ENCODE measurements around the gene FRMPD4. TPM values are rescaled to one million over a fixed set of nuclear protein-coding genes. Genes with fewer than 3 reads are reported as not detected.

FRMPD4 gene
- total and polyA plus RNA-seq, 2 experiments from 2014 or later: 0.19 to 0.80 TPM

DNA sequence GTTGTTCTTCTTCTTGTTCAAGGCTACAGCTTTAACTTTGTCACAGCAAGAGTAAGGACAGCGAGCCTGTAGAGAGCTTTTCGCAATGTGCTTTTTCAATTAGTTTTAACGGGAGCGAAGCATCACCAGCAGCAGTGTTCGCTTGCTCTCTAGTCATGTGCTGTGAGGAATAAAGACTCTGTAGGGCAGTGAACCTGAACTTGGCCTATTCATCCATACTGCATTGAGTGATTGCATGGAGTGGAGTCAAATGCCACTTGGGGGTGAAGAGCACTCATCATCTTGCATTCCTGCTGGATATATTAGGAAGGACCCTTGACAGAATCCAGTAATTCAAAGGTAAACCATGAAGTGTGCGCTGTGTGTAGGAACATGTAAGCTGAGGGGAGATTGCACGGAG is 240.0 kb downstream of the FRMPD4 start (continued):
- TF ChIP-seq, protein P1, sequence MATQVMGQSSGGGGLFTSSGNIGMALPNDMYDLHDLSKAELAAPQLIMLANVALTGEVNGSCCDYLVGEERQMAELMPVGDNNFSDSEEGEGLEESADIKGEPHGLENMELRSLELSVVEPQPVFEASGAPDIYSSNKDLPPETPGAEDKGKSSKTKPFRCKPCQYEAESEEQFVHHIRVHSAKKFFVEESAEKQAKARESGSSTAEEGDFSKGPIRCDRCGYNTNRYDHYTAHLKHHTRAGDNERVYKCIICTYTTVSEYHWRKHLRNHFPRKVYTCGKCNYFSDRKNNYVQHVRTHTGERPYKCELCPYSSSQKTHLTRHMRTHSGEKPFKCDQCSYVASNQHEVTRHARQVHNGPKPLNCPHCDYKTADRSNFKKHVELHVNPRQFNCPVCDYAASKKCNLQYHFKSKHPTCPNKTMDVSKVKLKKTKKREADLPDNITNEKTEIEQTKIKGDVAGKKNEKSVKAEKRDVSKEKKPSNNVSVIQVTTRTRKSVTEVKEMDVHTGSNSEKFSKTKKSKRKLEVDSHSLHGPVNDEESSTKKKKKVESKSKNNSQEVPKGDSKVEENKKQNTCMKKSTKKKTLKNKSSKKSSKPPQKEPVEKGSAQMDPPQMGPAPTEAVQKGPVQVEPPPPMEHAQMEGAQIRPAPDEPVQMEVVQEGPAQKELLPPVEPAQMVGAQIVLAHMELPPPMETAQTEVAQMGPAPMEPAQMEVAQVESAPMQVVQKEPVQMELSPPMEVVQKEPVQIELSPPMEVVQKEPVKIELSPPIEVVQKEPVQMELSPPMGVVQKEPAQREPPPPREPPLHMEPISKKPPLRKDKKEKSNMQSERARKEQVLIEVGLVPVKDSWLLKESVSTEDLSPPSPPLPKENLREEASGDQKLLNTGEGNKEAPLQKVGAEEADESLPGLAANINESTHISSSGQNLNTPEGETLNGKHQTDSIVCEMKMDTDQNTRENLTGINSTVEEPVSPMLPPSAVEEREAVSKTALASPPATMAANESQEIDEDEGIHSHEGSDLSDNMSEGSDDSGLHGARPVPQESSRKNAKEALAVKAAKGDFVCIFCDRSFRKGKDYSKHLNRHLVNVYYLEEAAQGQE (IDR thresholded peaks at IDR 0.05; ENCODE audit: unreplicated experiment): no peak
- TF ChIP-seq EZH2phosphoT487 (IDR thresholded peaks at IDR 0.05; ENCODE audit: unreplicated experiment): no peak

DNA sequence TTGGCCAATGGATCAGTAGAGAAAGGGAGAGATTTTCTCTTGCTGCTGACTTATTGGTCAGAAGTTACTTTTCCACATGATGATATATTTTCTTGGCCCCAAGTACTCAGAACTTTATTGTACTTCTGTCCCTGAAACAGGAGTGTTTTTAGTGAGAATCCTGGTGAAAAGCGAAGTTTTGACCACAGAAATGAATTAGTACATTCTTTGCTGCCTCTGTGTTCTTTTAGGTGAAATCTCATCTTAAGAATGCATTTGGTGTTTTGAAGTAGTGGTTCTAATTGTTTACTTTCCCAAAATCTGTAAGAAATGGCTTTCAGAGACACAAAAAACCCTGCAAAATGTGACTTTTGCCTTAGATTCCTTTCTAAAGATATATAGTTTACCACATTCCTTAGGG is 240.4 kb downstream of the FRMPD4 start:
- ATAC-seq: no peak
- H3K36me3 Mint-ChIP-seq (ENCODE audit: low read depth): no peaks in the 10 kb centered on the region

More for the DNA sequence above, 240.4 kb downstream of the FRMPD4 start:
- Histone ChIP-seq H3K36me3 (ENCODE audit: insufficient read depth) (no peaks in the 10 kb centered on the region), H3K27ac (ENCODE audit: low read depth) (no peak overlapping the region), H3F3A (replicated peaks; ENCODE audit: low read depth) (no peaks in the 10 kb centered on the region), H3K4me1 (ENCODE audit: insufficient read depth) (no peaks in the 10 kb centered on the region), H3K4me3 (no peak overlapping the region), H3K9me2 (ENCODE audit: insufficient read depth) (no peaks in the 10 kb centered on the region), H3K79me2 (replicated peaks; ENCODE audit: insufficient read depth) (no peaks in the 10 kb centered on the region), H4K20me1 (replicated peaks; ENCODE audit: insufficient read depth) (no peaks in the 10 kb centered on the region), H2AFZ (no peak overlapping the region), H3K27me3 (ENCODE audit: insufficient read depth) (no peaks in the 10 kb centered on the region), H3K4me2 (no peak overlapping the region)
- Mint-ChIP-seq H3K27ac (no peak overlapping the region), H3K4me1 (peaks cover 6% of the 10 kb centered on the region; the same call in 2 of the 3 replicates), H3K9me3 (no peaks in the 10 kb centered on the region), H3K27me3 (ENCODE audit: insufficient read depth, low read depth, poor library complexity) (no peaks in the 10 kb centered on the region), H3K4me3 (no peak overlapping the region)
- DNase-seq (ENCODE audit: low spot score): no peak
- TF ChIP-seq, protein P2, sequence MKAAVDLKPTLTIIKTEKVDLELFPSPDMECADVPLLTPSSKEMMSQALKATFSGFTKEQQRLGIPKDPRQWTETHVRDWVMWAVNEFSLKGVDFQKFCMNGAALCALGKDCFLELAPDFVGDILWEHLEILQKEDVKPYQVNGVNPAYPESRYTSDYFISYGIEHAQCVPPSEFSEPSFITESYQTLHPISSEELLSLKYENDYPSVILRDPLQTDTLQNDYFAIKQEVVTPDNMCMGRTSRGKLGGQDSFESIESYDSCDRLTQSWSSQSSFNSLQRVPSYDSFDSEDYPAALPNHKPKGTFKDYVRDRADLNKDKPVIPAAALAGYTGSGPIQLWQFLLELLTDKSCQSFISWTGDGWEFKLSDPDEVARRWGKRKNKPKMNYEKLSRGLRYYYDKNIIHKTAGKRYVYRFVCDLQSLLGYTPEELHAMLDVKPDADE (IDR thresholded peaks at IDR 0.05): no peak
- TF ChIP-seq ZNF331 (CRISPR knock-in tag; IDR thresholded peaks at IDR 0.05; ENCODE audit: low read depth) (no peak), STAT1 (IDR thresholded peaks at IDR 0.05; ENCODE audit: unreplicated experiment) (no peak), EZH2 (IDR thresholded peaks at IDR 0.05; ENCODE audit: low read depth, unreplicated experiment) (no peak), CREB1 (CRISPR knock-in tag; IDR thresholded peaks at IDR 0.05; ENCODE audit: low read depth) (no peak), POLR2AphosphoS5 (IDR thresholded peaks at IDR 0.05; ENCODE audit: low read depth) (no peak), NANOG (IDR thresholded peaks at IDR 0.05; ENCODE audit: borderline replicate concordance) (no peak), EZH2phosphoT487 (IDR thresholded peaks at IDR 0.05; ENCODE audit: unreplicated experiment) (no peak), JUNB (IDR thresholded peaks at IDR 0.05; ENCODE audit: unreplicated experiment) (no peak)
- TF ChIP-seq, protein P1 (IDR thresholded peaks at IDR 0.05; ENCODE audit: unreplicated experiment): no peak
- TF ChIP-seq, protein P3, sequence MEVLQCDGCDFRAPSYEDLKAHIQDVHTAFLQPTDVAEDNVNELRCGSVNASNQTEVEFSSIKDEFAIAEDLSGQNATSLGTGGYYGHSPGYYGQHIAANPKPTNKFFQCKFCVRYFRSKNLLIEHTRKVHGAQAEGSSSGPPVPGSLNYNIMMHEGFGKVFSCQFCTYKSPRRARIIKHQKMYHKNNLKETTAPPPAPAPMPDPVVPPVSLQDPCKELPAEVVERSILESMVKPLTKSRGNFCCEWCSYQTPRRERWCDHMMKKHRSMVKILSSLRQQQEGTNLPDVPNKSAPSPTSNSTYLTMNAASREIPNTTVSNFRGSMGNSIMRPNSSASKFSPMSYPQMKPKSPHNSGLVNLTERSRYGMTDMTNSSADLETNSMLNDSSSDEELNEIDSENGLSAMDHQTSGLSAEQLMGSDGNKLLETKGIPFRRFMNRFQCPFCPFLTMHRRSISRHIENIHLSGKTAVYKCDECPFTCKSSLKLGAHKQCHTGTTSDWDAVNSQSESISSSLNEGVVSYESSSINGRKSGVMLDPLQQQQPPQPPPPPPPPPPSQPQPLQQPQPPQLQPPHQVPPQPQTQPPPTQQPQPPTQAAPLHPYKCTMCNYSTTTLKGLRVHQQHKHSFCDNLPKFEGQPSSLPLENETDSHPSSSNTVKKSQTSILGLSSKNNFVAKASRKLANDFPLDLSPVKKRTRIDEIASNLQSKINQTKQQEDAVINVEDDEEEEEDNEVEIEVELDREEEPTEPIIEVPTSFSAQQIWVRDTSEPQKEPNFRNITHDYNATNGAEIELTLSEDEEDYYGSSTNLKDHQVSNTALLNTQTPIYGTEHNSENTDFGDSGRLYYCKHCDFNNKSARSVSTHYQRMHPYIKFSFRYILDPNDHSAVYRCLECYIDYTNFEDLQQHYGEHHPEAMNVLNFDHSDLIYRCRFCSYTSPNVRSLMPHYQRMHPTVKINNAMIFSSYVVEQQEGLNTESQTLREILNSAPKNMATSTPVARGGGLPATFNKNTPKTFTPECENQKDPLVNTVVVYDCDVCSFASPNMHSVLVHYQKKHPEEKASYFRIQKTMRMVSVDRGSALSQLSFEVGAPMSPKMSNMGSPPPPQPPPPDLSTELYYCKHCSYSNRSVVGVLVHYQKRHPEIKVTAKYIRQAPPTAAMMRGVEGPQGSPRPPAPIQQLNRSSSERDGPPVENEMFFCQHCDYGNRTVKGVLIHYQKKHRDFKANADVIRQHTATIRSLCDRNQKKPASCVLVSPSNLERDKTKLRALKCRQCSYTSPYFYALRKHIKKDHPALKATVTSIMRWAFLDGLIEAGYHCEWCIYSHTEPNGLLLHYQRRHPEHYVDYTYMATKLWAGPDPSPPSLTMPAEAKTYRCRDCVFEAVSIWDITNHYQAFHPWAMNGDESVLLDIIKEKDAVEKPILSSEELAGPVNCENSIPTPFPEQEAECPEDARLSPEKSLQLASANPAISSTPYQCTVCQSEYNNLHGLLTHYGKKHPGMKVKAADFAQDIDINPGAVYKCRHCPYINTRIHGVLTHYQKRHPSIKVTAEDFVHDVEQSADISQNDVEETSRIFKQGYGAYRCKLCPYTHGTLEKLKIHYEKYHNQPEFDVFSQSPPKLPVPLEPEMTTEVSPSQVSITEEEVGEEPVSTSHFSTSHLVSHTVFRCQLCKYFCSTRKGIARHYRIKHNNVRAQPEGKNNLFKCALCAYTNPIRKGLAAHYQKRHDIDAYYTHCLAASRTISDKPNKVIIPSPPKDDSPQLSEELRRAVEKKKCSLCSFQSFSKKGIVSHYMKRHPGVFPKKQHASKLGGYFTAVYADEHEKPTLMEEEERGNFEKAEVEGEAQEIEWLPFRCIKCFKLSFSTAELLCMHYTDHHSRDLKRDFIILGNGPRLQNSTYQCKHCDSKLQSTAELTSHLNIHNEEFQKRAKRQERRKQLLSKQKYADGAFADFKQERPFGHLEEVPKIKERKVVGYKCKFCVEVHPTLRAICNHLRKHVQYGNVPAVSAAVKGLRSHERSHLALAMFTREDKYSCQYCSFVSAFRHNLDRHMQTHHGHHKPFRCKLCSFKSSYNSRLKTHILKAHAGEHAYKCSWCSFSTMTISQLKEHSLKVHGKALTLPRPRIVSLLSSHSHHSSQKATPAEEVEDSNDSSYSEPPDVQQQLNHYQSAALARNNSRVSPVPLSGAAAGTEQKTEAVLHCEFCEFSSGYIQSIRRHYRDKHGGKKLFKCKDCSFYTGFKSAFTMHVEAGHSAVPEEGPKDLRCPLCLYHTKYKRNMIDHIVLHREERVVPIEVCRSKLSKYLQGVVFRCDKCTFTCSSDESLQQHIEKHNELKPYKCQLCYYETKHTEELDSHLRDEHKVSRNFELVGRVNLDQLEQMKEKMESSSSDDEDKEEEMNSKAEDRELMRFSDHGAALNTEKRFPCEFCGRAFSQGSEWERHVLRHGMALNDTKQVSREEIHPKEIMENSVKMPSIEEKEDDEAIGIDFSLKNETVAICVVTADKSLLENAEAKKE (CRISPR knock-in tag; IDR thresholded peaks at IDR 0.05): no peak

Measured in GM23338 (cell line).